GM21447 (cell line): ENCODE measurements around the gene PDZRN3.

Experiments
- ATAC-seq: cut with Tn5 transposase; IDR thresholded peaks from one replicate; pipeline ENCODE4 v1.9.1; 2021; ENCODE audit not compliant: unreplicated experiment

Gene PDZRN3

GRCh38 chr3:73623346-73623745 lies 1.4 kb downstream of the PDZRN3 start:
- ATAC-seq: no peak

- no peak for ATAC-seq
Observed at GRCh38 chr3:73622091-73622805, 2.5 kb downstream of the PDZRN3 start.

- no peak for ATAC-seq
Observed at GRCh38 chr3:73621388-73621787, 3.4 kb downstream of the PDZRN3 start.

GRCh38 chr3:73618461-73618860 lies 6.3 kb downstream of the PDZRN3 start:
- no peak for ATAC-seq

GRCh38 chr3:73616056-73616455 lies 8.7 kb downstream of the PDZRN3 start:
- ATAC-seq: no peak

- ATAC-seq: no peak
Observed at GRCh38 chr3:73614419-73614818, 10.3 kb downstream of the PDZRN3 start.

GRCh38 chr3:73611176-73611575 lies 13.6 kb downstream of the PDZRN3 start:
- ATAC-seq: no peak

GRCh38 chr3:73610493-73610892 lies 14.2 kb downstream of the PDZRN3 start:
- no peak for ATAC-seq

GRCh38 chr3:73609655-73610054 lies 15.1 kb downstream of the PDZRN3 start:
- ATAC-seq: no peak

GRCh38 chr3:73609315-73609641 lies 15.5 kb downstream of the PDZRN3 start:
- no peak for ATAC-seq

GRCh38 chr3:73608456-73609314 lies 16.1 kb downstream of the PDZRN3 start:
- ATAC-seq: no peak

- ATAC-seq: no peak
Observed at GRCh38 chr3:73605861-73606260, 18.9 kb downstream of the PDZRN3 start.

- no peak for ATAC-seq
Observed at GRCh38 chr3:73605412-73605811, 19.3 kb downstream of the PDZRN3 start.

- ATAC-seq: no peak
Observed at GRCh38 chr3:73604451-73604850, 20.3 kb downstream of the PDZRN3 start.

- no peak for ATAC-seq
Observed at GRCh38 chr3:73603762-73604171, 21.0 kb downstream of the PDZRN3 start.

GRCh38 chr3:73602170-73602569 lies 22.6 kb downstream of the PDZRN3 start:
- ATAC-seq: no peak

GRCh38 chr3:73601481-73601880 lies 23.3 kb downstream of the PDZRN3 start:
- ATAC-seq: no peak

- no peak for ATAC-seq
Observed at GRCh38 chr3:73601011-73601410, 23.7 kb downstream of the PDZRN3 start.

GRCh38 chr3:73600293-73600938 lies 24.3 kb downstream of the PDZRN3 start:
- ATAC-seq: no peak

- ATAC-seq: no peak
Observed at GRCh38 chr3:73599605-73600004, 25.1 kb downstream of the PDZRN3 start.

GRCh38 chr3:73597476-73597875 lies 27.3 kb downstream of the PDZRN3 start:
- no peak for ATAC-seq
